GM19035 (cell line): ENCODE measurements around the gene HIVEP1.
"Not testable (repeated sequence)": the region's sequence is repeated elsewhere in the genome, so short reads cannot be mapped to it uniquely, and the experiment has no call there.

Source experiments
- ATAC-seq: cut with Tn5 transposase; IDR thresholded peaks from one replicate; pipeline ENCODE4 v1.9.1; 2021; ENCODE audit not compliant: unreplicated experiment

HIVEP1 gene

DNA sequence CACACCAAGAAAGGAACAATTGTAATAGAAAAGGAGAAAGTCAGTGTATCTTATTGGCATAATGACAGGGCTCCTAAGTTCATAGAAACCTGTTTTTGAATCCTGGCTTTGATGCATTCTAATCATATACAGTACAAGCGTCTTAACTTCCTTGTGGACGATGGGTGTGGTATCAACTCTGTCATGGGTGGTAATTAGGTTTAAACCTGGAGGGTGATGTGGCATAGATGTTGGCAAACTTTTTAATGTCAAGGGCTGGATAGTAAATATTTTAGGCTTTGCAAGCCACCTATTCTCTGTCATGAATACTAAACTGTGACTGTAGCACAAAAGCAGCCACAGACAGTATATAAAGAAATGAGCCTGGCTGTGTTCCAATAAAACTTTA lies 139.3 kb downstream of the HIVEP1 start:
- ATAC-seq: no peak

DNA sequence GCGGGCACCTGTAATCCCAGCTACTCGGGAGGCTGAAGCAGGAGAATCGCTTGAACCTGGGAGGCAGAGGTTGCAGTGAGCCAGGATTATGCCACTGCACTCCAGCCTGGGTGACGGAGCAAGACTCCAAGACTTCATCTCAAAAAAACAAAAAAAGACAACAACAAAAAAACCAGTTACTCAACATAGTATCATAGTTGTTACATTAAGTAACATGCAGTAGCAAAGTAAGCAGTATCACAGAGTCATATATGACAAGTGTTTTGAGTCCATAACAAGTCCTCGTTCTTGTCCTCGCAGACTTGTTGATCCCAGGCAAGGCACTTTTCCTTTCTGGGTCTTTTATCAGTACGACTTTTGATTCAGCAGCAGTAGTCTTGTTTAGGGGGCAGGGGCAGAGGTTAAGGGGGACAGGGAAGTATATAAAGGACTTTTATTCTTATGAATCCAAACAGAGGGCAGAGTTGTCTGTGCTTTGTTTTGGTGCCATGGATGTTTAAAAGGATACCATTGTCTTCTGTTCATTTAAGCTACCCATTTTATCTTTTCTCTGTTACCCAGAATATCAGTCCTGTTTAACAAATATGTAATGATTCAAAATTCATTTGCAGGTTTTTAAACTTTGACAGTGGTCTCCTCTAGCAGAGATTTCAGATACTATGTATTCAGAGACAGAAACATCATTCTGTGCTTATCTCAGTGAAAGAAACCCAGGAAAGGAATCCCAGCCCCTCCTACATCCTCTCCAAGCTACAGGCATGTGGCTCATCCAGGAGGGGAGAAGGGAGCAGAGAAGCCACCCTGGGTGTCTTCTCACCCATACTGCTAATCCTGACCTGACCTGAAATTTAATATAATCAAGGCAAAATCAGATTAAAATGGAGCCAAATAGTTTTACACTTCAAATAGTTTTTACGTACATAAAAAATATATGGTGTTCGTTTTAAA lies 140.2 kb downstream of the HIVEP1 start:
- no peak for ATAC-seq

DNA sequence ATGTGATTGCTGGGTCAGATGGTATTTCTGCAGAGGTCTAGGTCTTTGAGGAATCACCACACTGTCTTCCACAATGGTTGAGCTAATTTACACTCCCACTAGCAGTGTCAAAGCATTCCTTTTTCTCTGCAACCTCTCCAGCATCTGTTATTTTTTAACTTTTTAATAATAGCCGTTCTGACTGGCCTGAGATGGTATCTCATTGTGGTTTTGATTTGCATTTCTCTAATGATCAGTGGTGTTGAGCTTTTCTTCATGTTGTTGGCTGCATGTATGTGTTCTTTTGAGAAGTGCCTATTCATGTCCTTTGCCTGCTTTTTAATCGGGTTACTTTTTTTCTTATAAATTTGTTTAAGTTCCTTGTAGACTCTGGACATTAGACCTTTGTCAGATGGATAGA lies 143.7 kb downstream of the HIVEP1 start:
- not testable (repeated sequence) for ATAC-seq

DNA sequence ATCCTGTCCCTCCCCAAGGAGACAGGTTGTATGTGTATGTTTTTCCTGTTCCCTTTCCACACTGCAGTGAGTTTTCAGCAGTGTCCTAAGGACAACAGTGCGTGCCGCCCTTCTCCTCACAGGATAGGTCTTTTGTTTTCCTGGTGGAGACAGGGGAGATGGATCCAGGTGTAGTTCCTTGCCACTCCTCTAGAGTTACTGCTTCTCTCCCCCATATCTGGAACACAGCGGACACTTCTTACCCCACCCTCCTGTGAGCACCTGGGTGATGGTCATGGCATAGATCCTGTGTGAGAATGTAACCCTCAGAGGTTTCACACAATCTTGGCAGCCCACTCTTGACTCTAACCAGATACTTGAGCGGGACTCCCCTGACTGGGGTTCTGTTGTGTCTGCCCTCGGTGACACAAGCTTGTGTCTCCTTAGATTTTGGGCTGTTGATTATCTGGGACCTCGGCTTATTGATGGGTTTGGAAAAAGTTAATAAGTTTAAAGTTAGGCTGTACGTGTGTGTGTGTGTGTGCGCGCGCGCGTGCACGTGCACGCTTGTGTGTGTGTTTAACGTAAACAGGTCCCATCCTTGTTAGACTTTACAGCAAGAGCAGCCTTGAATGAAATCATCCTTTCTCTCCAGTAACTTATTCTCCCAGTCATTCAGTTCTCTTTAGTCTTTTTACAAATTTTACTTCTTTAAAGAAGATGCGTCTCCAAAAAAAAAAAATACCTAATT lies 146.7 kb downstream of the HIVEP1 start:
- no peak for ATAC-seq

DNA sequence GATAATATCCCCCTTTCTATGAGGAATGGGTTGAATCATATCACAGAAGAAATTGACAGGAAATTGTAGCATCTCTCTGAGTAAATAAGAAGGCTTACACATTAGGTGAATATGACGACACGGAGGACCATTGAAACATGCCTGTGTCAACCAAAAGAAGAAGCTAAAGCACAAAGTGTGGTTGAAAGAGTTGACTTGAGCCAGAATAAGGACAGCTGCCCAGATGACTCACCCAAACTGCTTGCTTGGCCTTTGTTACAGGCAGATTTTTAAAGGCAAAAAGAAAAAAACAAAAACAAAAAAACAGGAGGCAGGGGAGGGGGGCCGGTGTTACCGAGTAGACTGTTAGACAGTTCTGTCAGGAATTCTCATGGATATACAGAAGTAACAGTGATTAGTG lies 148.2 kb downstream of the HIVEP1 start:
- ATAC-seq: no peak

DNA sequence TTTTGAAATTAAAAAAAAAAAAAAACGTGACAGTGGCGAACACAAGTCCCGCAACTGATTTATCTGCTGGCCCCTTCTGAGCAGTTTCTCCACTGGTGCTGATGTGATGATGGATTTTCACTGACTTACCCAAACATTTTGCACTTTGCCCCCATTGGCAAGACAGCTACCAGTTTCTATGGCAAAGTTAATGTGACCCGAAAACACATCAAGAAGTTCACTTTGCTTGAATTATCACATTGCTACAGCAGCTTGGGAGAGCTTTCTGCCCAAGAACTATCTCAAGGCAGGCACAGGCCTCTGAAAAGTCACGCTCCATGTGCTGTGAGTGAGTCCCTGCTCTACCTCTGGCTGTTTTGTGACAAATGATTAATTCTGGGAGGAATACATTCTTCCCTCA lies 150.1 kb downstream of the HIVEP1 start:
- ATAC-seq: no peak

DNA sequence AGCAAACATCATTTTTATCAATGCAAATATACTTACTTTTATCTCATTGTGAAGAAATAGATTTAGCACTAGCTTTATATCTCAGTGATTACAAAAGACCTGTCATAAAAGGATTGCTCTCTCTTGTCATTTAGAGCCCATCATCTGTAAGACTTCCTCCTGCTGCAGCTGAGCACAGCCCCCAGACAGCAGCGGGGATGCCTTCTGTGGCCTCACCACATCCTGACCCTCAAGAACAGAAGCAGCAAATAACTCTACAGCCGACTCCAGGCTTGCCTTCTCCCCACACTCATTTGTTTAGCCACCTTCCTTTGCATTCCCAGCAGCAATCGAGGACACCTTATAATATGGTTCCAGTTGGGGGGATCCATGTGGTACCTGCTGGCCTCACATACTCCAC lies 151.0 kb downstream of the HIVEP1 start:
- no peak for ATAC-seq

DNA sequence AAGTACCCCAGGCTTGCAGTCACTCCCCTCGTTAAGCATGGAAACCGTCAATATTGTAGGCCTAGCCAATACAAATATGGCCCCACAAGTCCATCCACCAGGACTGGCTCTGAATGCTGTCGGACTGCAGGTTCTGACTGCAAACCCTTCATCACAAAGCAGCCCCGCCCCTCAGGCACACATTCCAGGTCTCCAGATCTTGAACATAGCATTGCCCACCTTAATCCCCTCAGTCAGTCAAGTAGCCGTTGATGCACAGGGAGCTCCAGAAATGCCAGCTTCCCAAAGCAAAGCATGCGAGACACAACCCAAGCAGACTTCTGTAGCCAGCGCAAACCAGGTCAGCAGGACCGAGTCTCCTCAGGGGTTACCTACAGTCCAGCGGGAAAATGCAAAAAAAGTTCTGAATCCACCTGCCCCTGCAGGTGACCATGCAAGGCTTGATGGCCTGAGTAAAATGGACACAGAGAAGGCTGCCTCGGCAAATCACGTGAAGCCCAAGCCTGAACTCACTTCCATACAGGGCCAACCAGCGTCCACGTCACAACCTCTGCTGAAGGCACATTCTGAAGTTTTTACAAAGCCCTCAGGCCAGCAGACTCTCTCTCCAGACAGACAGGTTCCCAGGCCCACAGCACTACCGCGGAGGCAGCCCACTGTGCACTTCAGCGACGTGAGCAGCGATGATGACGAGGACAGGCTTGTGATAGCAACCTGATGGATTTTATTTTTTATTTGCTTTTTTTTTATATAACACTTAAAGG lies 151.8 kb downstream of the HIVEP1 start:
- no peak for ATAC-seq

DNA sequence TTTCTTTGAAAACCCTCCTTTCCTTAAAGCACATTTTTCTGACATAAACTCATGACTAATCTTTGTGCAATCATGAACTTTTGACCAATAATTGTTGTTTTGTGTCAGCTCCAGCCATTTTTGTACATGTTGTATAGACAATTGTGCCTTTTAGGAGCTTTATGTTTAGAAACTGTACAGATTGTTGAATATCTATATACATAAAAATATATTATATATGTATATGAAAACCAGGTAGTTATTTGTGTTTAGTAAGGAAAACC lies 152.3 kb downstream of the HIVEP1 start:
- no peak for ATAC-seq

DNA sequence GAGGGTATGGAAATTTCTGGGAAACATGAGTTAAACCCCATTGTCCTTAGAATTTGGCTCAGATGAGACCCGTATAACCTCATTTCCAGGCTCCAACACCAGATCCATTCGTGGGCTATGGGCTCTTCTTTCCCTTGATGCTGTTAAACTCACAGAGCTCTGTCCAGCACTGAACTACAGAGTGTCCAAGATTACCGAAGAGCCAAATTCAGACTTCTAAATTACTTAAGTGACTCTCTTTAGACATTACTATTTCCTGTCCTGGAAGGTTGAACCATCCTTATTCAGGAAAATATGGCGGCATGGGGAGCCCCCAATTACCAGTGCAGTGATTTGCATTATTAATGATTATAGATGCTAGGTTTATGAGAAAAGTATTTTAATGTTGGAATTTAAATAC lies 153.2 kb downstream of the HIVEP1 start:
- ATAC-seq: no peak

DNA sequence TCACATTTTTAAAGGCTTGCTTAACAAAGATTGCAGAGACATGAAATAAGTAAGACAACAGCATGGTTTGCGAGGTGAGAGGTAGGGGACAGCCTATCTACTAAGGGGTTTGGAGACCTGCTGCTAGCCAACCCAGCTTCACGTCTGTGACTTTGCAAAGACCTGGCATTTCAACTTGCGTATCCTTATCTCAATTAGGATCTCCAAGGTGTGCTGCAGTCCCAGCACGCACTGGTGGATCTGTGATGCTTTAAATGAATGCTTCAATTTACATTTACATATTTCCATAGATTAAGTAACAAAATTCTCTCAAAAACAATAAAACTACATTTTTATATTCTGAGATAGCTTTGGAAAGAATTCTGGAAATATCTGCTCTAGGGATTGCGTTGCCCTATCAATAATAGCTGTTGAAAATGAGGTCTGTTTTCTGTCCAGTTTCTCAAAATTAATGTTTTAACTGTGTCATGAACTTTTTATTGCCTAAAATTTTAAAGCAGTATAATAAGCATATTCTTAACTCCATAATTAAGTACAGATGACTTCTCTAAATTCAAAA lies 153.7 kb downstream of the HIVEP1 start:
- ATAC-seq: no peak

DNA sequence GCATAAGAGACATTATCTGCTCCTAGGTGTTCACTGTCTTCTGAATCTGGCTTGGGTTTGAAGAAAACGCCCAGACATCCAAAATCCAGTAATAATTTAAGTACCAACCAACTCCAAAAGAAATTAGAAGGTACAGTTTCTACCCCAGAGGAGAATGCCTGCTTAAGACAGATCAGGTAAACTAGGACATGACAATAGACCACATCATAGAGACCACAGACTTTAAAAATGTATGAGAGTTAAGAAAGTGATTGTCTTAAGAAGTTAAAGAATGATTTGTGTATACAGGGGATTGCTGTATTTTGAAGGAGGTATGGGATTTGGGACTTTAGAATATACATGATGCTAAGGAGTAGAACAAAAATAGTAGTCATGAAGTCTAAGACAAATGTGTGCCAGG lies 157.3 kb downstream of the HIVEP1 start:
- ATAC-seq: no peak

DNA sequence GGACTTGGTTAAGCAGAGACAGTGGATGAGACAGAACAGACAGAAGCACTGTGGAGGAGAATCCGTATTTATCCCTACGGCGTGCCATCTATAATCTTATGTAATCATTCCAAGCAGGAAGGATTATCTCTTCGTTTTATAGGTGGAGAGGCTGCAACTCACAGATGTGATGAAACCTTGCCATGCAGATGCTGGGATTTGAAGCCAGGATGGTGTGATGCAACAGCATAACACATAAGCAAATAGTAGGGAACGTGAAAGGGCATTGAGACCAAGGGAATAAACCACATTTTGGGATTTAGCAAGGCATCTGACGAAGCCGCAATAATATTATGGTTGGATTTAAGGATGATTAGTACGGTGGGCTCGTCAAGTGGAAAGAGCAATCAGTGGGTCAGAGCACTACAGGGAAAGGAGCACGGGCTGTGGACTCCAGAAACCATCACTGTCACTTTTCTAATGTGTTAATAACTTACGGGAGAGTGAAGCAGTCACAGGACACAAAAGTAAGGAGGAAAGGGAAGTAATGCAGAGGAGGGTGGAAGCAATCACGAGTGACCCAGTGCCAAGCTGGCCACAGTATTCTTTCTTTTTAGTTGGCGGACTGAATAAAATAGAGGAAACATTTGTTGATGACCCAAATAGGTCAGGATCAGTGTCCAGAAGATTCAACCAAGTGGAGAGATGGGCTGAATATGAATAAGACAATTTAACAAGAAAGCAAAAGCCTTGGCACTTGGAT lies 158.4 kb downstream of the HIVEP1 start:
- ATAC-seq: no peak

DNA sequence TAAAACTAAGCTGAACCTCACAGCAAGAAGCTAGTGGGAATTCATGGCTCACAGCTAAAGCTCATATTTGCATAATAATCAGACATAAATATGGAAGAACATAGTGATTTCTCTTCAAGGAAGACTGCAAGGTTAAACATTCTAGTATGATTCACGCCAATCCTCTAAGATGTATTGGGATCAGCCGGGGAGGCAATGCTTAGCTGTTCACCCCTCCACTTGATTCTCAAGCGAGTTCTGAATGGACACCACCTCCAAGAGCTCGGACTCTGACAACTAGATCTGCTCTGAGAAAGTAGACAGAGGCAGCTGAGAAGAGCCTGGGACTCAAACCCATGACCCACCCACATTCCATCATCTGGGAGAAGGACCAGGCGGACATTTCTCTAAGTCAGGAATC lies 159.6 kb downstream of the HIVEP1 start:
- ATAC-seq: no peak

DNA sequence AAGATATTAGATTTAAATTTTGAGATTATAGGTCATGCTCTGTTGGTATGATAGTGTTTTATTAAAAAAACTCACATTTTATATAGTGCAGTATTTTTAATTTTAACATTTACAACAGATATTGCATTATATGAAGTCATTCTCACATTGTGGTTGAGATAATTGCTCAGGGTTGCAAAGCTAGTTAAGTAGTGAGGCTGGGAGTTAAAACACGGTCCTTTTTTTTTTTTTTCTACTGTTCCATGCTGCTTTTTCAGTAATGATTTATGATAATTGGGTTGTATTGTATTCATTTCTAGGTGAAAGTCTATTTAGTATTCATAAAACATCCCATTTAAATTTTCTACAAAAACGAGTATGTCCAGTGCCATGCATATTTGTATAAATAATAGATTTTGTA lies 160.5 kb downstream of the HIVEP1 start:
- ATAC-seq: no peak

DNA sequence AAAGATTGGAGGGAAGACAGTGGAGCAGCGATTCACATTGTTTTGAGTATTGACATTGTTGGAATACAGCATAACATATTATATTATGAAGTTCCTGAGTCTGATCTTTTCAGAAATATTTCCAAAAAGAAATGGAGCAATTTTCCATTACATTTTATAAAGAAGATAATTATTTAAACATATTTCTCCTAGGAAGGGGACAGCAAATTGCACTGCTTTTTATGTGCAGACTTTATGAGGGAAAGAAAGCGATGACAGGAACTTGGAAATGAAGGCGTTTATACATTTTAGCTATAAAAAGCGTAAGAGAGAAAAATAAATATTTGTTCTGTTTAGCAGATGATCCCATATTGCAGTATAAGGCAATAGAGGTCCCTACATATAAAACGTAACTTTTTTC lies 161.1 kb downstream of the HIVEP1 start:
- ATAC-seq: no peak

DNA sequence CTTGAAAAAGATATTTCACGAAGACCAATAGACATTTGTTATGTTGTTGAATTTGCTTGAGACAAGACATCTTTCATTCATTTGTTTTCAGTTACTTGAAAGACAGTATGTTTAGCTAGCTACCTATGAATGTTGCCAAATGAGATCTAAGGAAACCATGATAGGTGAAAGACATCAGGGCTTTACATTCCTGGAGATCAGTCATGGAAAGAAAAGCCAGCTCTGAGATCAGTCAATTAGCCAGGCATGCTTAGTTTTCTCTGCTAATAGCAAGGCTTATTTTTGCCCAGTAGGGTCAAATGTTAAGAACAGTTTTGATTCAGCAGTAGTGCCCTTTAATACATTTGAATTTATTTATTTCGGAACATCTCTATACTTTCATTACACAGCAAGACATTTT lies 161.5 kb downstream of the HIVEP1 start:
- no peak for ATAC-seq

DNA sequence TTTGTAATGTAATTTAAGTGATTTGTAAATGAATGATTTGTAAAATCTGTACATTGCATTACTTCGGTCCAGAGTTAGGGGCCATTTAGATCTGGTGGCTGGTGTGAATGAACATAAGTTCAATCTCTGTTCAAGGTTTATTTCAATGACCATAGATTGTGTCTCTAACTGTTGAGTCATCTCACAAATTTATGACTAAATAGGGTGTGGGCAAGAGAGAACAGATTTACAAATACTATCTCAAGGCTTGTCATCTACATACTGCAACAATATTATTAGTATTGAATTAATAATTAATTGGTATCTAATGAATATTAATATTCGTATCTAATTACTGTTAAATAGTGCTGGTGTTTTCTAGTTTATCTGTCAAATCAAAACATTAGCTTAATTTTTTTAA lies 162.8 kb downstream of the HIVEP1 start:
- ATAC-seq: no peak

DNA sequence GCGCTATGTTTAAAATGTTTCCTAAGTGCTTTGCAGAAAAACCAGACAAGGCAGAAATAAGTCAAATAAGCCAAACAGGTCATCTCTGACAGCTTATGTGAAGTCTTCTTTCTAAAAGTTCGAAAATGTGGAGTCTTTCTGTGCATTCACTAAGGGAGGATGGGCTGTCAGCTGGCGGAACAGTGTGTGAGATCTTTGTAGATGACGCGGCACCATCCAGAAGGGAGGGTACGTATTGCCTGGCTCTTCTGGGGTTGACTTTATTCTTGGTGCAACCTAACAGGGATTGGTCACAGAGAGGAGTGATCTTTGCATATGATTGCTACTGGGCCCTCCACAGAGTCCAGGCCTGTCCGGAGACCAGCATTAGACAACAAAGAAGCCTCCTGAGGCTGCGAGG lies 163.5 kb downstream of the HIVEP1 start:
- ATAC-seq: no peak

DNA sequence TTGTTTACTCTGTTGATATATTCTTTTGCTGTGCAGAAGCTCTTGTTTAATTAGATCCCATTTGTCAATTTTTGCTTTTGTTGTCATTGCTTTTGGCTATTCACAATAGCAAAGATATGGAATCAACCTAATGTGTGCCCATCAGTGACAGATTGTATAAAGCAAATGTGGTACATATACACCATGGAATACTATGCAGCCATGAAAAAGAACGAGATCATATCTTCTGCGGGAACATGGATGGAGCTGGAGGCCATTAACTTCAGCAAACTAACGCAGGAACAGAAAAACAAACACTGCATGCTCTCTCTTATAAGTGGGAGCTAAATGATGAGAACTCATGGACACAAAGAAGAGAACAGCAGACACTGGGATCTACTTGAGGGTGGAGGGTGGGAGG lies 164.7 kb downstream of the HIVEP1 start:
- ATAC-seq: not testable (repeated sequence)

DNA sequence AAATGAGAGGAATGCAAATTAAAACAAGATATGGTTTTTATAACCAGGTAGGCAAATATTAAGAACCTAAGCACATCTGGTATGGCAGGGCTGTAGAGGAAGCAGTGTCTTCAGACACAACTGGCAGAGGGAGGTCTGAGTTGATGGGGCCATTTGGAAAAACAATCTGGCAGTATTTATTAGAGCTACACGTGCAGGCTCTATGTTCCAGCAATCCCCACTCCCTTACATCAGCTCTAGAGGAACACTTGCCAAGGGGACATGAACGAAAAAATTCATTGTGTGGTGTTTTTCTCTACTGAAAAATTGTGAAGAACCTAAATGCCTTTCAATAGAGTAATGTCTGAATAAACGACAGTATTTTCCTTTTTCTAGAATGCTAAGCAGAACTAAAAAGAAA lies 166.4 kb downstream of the HIVEP1 start:
- ATAC-seq: no peak
